A549 (cell line): ENCODE data around the gene FBXO7.

ENCODE experiments used
- CBX2 ChIP-seq: fragments of 200-600 bp; sonication (generic); IDR thresholded peaks from 2 replicates; pipeline ENCODE4 v1.6.1; 2016; ENCODE audit warnings: low read depth, mild to moderate bottlenecking, borderline replicate concordance
- CBX8 ChIP-seq: fragments of 200-600 bp; sonication (generic); IDR thresholded peaks from 2 replicates; pipeline ENCODE4 v1.6.1; 2016
- ESRRA ChIP-seq: fragments of 150-350 bp; IDR thresholded peaks from 2 replicates; pipeline ENCODE4 v1.6.1; 2014; ENCODE audit warnings: mild to moderate bottlenecking, low read length, borderline replicate concordance
- FOSL2 ChIP-seq, 2 experiments: fragments of 450-650 bp in 1 of 2; fragments of >200 bp in 1 of 2; sonication (Bioruptor Twin) in 1 of 2; formaldehyde crosslinking; IDR thresholded peaks; 2 replicates each; pipeline versions ENCODE4 v1.5.0 to v1.6.1; 2016 to 2020; ENCODE audit warnings: mild to moderate bottlenecking in 1 of 2, moderate library complexity in 1 of 2
- HDAC2 ChIP-seq: fragments of 200-600 bp; sonication (generic); IDR thresholded peaks from 2 replicates; pipeline ENCODE4 v1.6.1; 2016
- HOXA7 ChIP-seq: fragments of 250-450 bp; sonication (Bioruptor Pico); IDR thresholded peaks from 2 replicates; pipeline ENCODE4 v1.5.0; 2020; ENCODE audit warnings: mild to moderate bottlenecking, moderate library complexity
- KDM1A ChIP-seq: fragments of 200-600 bp; sonication (generic); IDR thresholded peaks from 2 replicates; pipeline ENCODE4 v1.6.1; 2016; ENCODE audit warnings: low read depth, mild to moderate bottlenecking
- MAFK ChIP-seq: fragments of 450-650 bp; IDR thresholded peaks from 2 replicates; pipeline ENCODE4 v1.6.1; 2014; ENCODE audit not compliant: partially characterized antibody
- POLR2A ChIP-seq: IDR thresholded peaks from 2 replicates; pipeline ENCODE4 v1.6.1; 2012; ENCODE audit warnings: mild to moderate bottlenecking, low read length
- TFCP2L1 ChIP-seq: fragments of 250-450 bp; sonication (Bioruptor Pico); IDR thresholded peaks from 2 replicates; pipeline ENCODE4 v1.5.0; 2021; ENCODE audit warnings: mild to moderate bottlenecking
- TF ChIP-seq, protein P1 (sequence below): fragments of 200-600 bp; sonication (generic); IDR thresholded peaks from 2 replicates; pipeline ENCODE4 v1.6.1; 2016; ENCODE audit warnings: antibody characterized with exemption, mild to moderate bottlenecking, moderate library complexity
- TF ChIP-seq, protein P2 (sequence below): fragments of >200 bp; sonication (Bioruptor Twin); formaldehyde crosslinking; IDR thresholded peaks from 3 replicates; pipeline ENCODE4 v1.5.1; 2016
- TF ChIP-seq, protein P3 (sequence below): IDR thresholded peaks from 2 replicates; pipeline ENCODE4 v1.6.1; 2012
- TF ChIP-seq, protein P4 (sequence below): fragments of 250-450 bp; sonication (Bioruptor Pico); IDR thresholded peaks from 2 replicates; pipeline ENCODE4 v1.5.0; 2021; ENCODE audit warnings: mild to moderate bottlenecking, moderate library complexity, borderline replicate concordance

DNA sequence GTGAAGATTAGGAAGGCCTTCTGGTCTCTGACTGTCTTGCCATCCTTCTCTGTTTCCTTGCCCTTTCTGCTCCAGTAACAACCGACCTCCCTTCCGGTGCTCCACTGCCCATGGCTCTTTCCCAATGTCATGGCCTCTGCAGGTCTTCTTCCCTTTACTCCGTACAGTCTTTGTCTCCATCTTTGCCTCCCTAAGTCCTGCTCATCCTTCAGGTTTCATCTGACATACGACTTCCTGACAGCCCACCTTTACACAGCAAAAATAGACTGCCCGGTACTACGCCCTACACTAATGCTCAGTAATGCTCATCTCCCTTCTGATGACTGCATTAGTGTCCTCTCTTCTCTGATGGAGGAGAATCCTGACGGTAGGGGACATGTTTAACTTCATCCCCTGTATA, 63.9 kb downstream of the FBXO7 start:
- TF ChIP-seq POLR2A (no peak), ESRRA (no peak), HOXA7 (CRISPR knock-in tag) (no peak), CBX8 (no peak), MAFK (no peak), TFCP2L1 (CRISPR knock-in tag) (no peak), HDAC2 (no peak), FOSL2 (IDR thresholded peaks at IDR 0.05) (no peak), FOSL2 (CRISPR knock-in tag; IDR thresholded peaks at IDR 0.05) (no peak), CBX2 (no peak), KDM1A (no peak)
- TF ChIP-seq, protein P1, sequence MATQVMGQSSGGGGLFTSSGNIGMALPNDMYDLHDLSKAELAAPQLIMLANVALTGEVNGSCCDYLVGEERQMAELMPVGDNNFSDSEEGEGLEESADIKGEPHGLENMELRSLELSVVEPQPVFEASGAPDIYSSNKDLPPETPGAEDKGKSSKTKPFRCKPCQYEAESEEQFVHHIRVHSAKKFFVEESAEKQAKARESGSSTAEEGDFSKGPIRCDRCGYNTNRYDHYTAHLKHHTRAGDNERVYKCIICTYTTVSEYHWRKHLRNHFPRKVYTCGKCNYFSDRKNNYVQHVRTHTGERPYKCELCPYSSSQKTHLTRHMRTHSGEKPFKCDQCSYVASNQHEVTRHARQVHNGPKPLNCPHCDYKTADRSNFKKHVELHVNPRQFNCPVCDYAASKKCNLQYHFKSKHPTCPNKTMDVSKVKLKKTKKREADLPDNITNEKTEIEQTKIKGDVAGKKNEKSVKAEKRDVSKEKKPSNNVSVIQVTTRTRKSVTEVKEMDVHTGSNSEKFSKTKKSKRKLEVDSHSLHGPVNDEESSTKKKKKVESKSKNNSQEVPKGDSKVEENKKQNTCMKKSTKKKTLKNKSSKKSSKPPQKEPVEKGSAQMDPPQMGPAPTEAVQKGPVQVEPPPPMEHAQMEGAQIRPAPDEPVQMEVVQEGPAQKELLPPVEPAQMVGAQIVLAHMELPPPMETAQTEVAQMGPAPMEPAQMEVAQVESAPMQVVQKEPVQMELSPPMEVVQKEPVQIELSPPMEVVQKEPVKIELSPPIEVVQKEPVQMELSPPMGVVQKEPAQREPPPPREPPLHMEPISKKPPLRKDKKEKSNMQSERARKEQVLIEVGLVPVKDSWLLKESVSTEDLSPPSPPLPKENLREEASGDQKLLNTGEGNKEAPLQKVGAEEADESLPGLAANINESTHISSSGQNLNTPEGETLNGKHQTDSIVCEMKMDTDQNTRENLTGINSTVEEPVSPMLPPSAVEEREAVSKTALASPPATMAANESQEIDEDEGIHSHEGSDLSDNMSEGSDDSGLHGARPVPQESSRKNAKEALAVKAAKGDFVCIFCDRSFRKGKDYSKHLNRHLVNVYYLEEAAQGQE = no peak
- TF ChIP-seq, protein P2, sequence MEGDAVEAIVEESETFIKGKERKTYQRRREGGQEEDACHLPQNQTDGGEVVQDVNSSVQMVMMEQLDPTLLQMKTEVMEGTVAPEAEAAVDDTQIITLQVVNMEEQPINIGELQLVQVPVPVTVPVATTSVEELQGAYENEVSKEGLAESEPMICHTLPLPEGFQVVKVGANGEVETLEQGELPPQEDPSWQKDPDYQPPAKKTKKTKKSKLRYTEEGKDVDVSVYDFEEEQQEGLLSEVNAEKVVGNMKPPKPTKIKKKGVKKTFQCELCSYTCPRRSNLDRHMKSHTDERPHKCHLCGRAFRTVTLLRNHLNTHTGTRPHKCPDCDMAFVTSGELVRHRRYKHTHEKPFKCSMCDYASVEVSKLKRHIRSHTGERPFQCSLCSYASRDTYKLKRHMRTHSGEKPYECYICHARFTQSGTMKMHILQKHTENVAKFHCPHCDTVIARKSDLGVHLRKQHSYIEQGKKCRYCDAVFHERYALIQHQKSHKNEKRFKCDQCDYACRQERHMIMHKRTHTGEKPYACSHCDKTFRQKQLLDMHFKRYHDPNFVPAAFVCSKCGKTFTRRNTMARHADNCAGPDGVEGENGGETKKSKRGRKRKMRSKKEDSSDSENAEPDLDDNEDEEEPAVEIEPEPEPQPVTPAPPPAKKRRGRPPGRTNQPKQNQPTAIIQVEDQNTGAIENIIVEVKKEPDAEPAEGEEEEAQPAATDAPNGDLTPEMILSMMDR = no peak
- TF ChIP-seq, protein P3, sequence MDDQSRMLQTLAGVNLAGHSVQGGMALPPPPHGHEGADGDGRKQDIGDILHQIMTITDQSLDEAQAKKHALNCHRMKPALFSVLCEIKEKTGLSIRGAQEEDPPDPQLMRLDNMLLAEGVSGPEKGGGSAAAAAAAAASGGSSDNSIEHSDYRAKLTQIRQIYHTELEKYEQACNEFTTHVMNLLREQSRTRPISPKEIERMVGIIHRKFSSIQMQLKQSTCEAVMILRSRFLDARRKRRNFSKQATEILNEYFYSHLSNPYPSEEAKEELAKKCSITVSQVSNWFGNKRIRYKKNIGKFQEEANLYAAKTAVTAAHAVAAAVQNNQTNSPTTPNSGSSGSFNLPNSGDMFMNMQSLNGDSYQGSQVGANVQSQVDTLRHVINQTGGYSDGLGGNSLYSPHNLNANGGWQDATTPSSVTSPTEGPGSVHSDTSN = no peak
- TF ChIP-seq, protein P4, sequence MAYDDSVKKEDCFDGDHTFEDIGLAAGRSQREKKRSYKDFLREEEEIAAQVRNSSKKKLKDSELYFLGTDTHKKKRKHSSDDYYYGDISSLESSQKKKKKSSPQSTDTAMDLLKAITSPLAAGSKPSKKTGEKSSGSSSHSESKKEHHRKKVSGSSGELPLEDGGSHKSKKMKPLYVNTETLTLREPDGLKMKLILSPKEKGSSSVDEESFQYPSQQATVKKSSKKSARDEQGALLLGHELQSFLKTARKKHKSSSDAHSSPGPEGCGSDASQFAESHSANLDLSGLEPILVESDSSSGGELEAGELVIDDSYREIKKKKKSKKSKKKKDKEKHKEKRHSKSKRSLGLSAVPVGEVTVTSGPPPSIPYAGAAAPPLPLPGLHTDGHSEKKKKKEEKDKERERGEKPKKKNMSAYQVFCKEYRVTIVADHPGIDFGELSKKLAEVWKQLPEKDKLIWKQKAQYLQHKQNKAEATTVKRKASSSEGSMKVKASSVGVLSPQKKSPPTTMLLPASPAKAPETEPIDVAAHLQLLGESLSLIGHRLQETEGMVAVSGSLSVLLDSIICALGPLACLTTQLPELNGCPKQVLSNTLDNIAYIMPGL = no peak
